K562 (cell line): ENCODE measurements around the gene PQBP1. TPM values are rescaled to one million over a fixed set of nuclear protein-coding genes. Genes with fewer than 3 reads are reported as not detected.

Source experiments
- ARNT ChIP-seq, 2 experiments: fragments of 450-650 bp; IDR thresholded peaks; 2 replicates each; pipeline ENCODE4 v1.6.1; 2016; ENCODE audit warnings: mild to moderate bottlenecking in 1 of 2
- CHD2 ChIP-seq: IDR thresholded peaks from 2 replicates; pipeline ENCODE4 v1.6.1; 2011; ENCODE audit warnings: low read depth, low read length
- CSDE1 ChIP-seq, 2 experiments: fragments of 450-650 bp; IDR thresholded peaks; 2 replicates each; pipeline ENCODE4 v1.6.1; 2016; ENCODE audit warnings: mild to moderate bottlenecking in 1 of 2
- DACH1 ChIP-seq: fragments of 450-650 bp; IDR thresholded peaks from 2 replicates; pipeline ENCODE4 v1.6.1; 2018; ENCODE audit not compliant: partially characterized antibody
- ERF ChIP-seq: fragments of 450-650 bp; formaldehyde crosslinking; IDR thresholded peaks from 2 replicates; pipeline ENCODE4 v1.4.0; 2020; ENCODE audit warnings: mild to moderate bottlenecking, mixed read lengths
- FOXA3 ChIP-seq, 2 experiments: fragments of 450-650 bp in 1 of 2; sonication (generic) in 1 of 2; formaldehyde crosslinking; IDR thresholded peaks in 1 of 2; conservative IDR thresholded peaks in 1 of 2; 2 replicates each; pipeline versions ENCODE4 v1.4.0 to v1.8.0; 2020 to 2022; ENCODE audit warnings: mild to moderate bottlenecking in 2 of 2, missing genetic modification reagents in 1 of 2
- HCFC1 ChIP-seq: IDR thresholded peaks from 2 replicates; pipeline ENCODE4 v1.6.1; 2012; ENCODE audit warnings: low read depth, low read length, improper control_type of control experiment
- ILK ChIP-seq: fragments of 450-650 bp; IDR thresholded peaks from 2 replicates; pipeline ENCODE4 v1.6.1; 2016; ENCODE audit warnings: missing genetic modification characterization, low read depth, mild to moderate bottlenecking, missing compliant biosample characterization, moderate library complexity, borderline replicate concordance
- KAT8 ChIP-seq: fragments of 450-650 bp; IDR thresholded peaks from 2 replicates; pipeline ENCODE4 v1.6.1; 2016; ENCODE audit warnings: low read depth, mild to moderate bottlenecking
- KLF6 ChIP-seq: fragments of 250-450 bp; sonication (Bioruptor Pico); IDR thresholded peaks from 2 replicates; pipeline ENCODE4 v1.4.0; 2020; ENCODE audit warnings: mild to moderate bottlenecking, moderate library complexity, borderline replicate concordance
- MCM7 ChIP-seq, 2 experiments: fragments of 450-650 bp; IDR thresholded peaks; 2 replicates each; pipeline ENCODE4 v1.6.1; 2016 to 2018
- NCOR1 ChIP-seq: fragments of 450-650 bp; IDR thresholded peaks from 2 replicates; pipeline ENCODE4 v1.6.1; 2016; ENCODE audit warnings: mild to moderate bottlenecking, moderate library complexity
- NFIC ChIP-seq: fragments of 450-650 bp; IDR thresholded peaks from 2 replicates; pipeline ENCODE4 v1.6.1; 2017; ENCODE audit warnings: mild to moderate bottlenecking, inconsistent platforms
- NFYB ChIP-seq: IDR thresholded peaks from 2 replicates; pipeline ENCODE4 v1.6.1; 2011; ENCODE audit warnings: mild to moderate bottlenecking, moderate library complexity; ENCODE audit not compliant: insufficient read length; ENCODE audit errors: extremely low read depth
- NR1H2 ChIP-seq: sonication (generic); formaldehyde crosslinking; IDR thresholded peaks from 2 replicates; pipeline ENCODE4 v1.4.0; 2020; ENCODE audit warnings: mild to moderate bottlenecking, missing genetic modification reagents
- NR2C2 ChIP-seq, 2 experiments: fragments of 200-800 bp in 1 of 2; sonication (Bioruptor generic) in 1 of 2; sonication (generic) in 1 of 2; formaldehyde crosslinking in 1 of 2; IDR thresholded peaks; 2 replicates each; pipeline versions ENCODE4 v1.6.1 to v1.8.0; 2016 to 2022; ENCODE audit warnings: mild to moderate bottlenecking in 1 of 2, missing compliant biosample characterization in 1 of 2, missing genetic modification characterization in 1 of 2, missing genetic modification reagents in 1 of 2
- RAD51 ChIP-seq: fragments of 450-650 bp; IDR thresholded peaks from 2 replicates; pipeline ENCODE4 v1.7.1; 2016; ENCODE audit warnings: low read depth, mild to moderate bottlenecking, borderline replicate concordance
- SLC30A9 ChIP-seq: fragments of 250-450 bp; sonication (Bioruptor Pico); IDR thresholded peaks from 2 replicates; pipeline ENCODE4 v1.8.0; 2022; ENCODE audit warnings: mild to moderate bottlenecking, moderate library complexity
- SOX6 ChIP-seq: fragments of 450-650 bp; IDR thresholded peaks from 2 replicates; pipeline ENCODE4 v1.6.1; 2014; ENCODE audit warnings: mild to moderate bottlenecking
- ZFX ChIP-seq: sonication (generic); formaldehyde crosslinking; IDR thresholded peaks from 2 replicates; pipeline ENCODE4 v1.8.0; 2022; ENCODE audit warnings: mild to moderate bottlenecking, missing genetic modification reagents, moderate library complexity
- ZNF3 ChIP-seq: fragments of 250-450 bp; sonication (Bioruptor Pico); IDR thresholded peaks from 2 replicates; pipeline ENCODE4 v1.5.0; 2021; ENCODE audit warnings: mild to moderate bottlenecking, moderate library complexity
- polyA plus RNA-seq, 8 experiments: library from polyadenylated mRNA; depleted of rRNA in 4 of 8; stranded (reverse) in 5 of 8; unstranded in 3 of 8; fragments of >200 nt; fragmentation: Nextera tagmentation in 2 of 8; fragmentation: Illumina TruSeq in 1 of 8; extraction: Ambion mirVana in 2 of 8; extraction: Trizol in 1 of 8; gene quantifications; 2 replicates each; pipeline versions ENCODE4 v1.2.1 to v1.2.3, GENCODE V29; 2011 to 2014; ENCODE audit warnings: inconsistent platforms in 1 of 8, missing spikeins in 1 of 8
- total RNA-seq, 7 experiments: library from RNA; depleted of rRNA in 6 of 7; stranded (reverse); fragments of >200 nt in 6 of 7; fragmentation: Illumina TruSeq in 2 of 7; extraction: Trizol in 2 of 7; gene quantifications; 2 replicates each; pipeline versions ENCODE4 v1.2.1 to v1.2.3, GENCODE V29; 2011 to 2021; ENCODE audit warnings: low replicate concordance in 1 of 7
- TF ChIP-seq, protein P1 (sequence below): sonication (generic); formaldehyde crosslinking; IDR thresholded peaks from 2 replicates; pipeline ENCODE4 v1.9.0; 2022; ENCODE audit warnings: mild to moderate bottlenecking, missing genetic modification reagents
- TF ChIP-seq, protein P2 (sequence below): sonication (generic); formaldehyde crosslinking; IDR thresholded peaks from 2 replicates; pipeline ENCODE4 v1.8.1; 2023; ENCODE audit warnings: mild to moderate bottlenecking, missing genetic modification reagents
- TF ChIP-seq, protein P3 (sequence below), 3 experiments: fragments of 200-800 bp in 1 of 3; fragments of 250-450 bp in 1 of 3; fragments of 450-650 bp in 1 of 3; sonication (Bioruptor Pico) in 1 of 3; sonication (Bioruptor generic) in 1 of 3; formaldehyde crosslinking in 1 of 3; IDR thresholded peaks; 2 replicates each; pipeline versions ENCODE4 v1.6.1 to v1.8.0; 2016 to 2022; ENCODE audit warnings: mild to moderate bottlenecking in 2 of 3, missing genetic modification characterization in 2 of 3, missing compliant biosample characterization in 1 of 3, moderate library complexity in 1 of 3

PQBP1 gene
- total and polyA plus RNA-seq, 9 of the 15 experiments (the other 6 are each of a cell fraction or from before 2014, with no cell fraction given), result 41.3 to 262 (median 112) TPM

DNA sequence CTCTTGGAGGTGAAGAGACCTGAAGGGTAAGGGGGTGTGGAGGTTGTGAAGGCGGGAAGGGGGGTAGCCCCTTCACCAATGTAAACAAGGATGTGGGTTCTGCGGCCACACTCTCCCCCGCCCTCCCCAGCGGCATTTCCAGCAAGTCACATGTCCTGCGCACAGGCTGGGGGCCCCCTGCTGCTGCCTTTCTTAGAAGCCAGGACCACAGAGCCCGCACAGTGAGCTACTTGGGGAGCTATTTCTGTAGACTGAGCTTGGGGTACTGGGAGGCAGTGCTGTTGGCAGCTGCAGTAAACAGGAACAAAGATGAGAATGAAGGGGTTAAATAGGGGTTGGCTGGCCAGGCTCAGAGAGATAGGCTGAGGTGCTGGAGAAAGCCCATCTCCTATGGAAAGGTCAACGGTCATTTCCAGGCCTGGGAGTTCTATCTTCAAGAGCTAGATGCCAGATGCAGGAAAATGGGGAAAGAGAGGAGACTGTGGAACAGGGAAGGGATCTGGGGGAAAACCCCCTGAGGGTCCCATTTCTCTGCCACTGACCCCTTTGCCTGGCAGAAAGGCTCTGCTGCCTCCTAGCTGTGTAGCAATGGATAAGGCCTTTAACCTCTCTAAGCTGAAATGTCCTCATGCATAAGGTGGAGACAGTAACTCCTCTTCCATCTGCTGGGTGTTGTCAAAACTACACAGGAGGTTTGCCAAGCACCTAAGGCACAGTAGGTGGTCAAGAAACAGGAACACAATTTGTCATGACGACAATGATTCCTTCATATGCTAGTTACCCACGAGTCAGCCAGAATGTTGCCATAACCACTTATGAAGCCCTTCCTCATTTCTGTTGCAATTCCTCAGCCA, 39.6 kb downstream of the PQBP1 start (continued):
- TF ChIP-seq CHD2 (no peak), ERF (no peak), MCM7 (IDR thresholded peaks at IDR 0.05) (no peak), ZFX (CRISPR knock-in tag) (no peak; the same call in 1 of the 2 replicates), NCOR1 (peak; percentile 80), KLF6 (no peak), NR2C2 (CRISPR knock-in tag; IDR thresholded peaks at IDR 0.05) (peak; percentile 39; the same call in 1 of the 2 replicates), NR2C2 (tag; IDR thresholded peaks at IDR 0.05) (peak; percentile 87), CSDE1 (IDR thresholded peaks at IDR 0.05) (no peak), ZNF3 (no peak), ILK (tag) (no peak), KAT8 (no peak), ARNT (IDR thresholded peaks at IDR 0.05) (no peak; a peak in 1 of 4 replicates), NFYB (no peak), NR1H2 (CRISPR knock-in tag) (no peak), FOXA3 (CRISPR knock-in tag; conservative IDR thresholded peaks at IDR 0.05 in 1 of 2, IDR thresholded peaks at IDR 0.05 in 1 of 2) (peak; percentile 99 to 100), DACH1 (no peak), NFIC (no peak), HCFC1 (no peak), SLC30A9 (CRISPR knock-in tag) (no peak), RAD51 (peak; percentile 85), SOX6 (peak; percentile 78)
- TF ChIP-seq, protein P1, sequence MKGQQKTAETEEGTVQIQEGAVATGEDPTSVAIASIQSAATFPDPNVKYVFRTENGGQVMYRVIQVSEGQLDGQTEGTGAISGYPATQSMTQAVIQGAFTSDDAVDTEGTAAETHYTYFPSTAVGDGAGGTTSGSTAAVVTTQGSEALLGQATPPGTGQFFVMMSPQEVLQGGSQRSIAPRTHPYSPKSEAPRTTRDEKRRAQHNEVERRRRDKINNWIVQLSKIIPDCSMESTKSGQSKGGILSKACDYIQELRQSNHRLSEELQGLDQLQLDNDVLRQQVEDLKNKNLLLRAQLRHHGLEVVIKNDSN (CRISPR knock-in tag), result peak; percentile 92
- TF ChIP-seq, protein P2, sequence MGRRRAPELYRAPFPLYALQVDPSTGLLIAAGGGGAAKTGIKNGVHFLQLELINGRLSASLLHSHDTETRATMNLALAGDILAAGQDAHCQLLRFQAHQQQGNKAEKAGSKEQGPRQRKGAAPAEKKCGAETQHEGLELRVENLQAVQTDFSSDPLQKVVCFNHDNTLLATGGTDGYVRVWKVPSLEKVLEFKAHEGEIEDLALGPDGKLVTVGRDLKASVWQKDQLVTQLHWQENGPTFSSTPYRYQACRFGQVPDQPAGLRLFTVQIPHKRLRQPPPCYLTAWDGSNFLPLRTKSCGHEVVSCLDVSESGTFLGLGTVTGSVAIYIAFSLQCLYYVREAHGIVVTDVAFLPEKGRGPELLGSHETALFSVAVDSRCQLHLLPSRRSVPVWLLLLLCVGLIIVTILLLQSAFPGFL (CRISPR knock-in tag), result no peak
- TF ChIP-seq, protein P3, sequence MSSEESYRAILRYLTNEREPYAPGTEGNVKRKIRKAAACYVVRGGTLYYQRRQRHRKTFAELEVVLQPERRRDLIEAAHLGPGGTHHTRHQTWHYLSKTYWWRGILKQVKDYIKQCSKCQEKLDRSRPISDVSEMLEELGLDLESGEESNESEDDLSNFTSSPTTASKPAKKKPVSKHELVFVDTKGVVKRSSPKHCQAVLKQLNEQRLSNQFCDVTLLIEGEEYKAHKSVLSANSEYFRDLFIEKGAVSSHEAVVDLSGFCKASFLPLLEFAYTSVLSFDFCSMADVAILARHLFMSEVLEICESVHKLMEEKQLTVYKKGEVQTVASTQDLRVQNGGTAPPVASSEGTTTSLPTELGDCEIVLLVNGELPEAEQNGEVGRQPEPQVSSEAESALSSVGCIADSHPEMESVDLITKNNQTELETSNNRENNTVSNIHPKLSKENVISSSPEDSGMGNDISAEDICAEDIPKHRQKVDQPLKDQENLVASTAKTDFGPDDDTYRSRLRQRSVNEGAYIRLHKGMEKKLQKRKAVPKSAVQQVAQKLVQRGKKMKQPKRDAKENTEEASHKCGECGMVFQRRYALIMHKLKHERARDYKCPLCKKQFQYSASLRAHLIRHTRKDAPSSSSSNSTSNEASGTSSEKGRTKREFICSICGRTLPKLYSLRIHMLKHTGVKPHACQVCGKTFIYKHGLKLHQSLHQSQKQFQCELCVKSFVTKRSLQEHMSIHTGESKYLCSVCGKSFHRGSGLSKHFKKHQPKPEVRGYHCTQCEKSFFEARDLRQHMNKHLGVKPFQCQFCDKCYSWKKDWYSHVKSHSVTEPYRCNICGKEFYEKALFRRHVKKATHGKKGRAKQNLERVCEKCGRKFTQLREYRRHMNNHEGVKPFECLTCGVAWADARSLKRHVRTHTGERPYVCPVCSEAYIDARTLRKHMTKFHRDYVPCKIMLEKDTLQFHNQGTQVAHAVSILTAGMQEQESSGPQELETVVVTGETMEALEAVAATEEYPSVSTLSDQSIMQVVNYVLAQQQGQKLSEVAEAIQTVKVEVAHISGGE (CRISPR knock-in tag; IDR thresholded peaks at IDR 0.05), result peak in 1 of 3 experiments; percentile 59; a peak in 1 of 6 replicates
